ENCODE measurements around the gene DDX47.
"Not testable (repeated sequence)": the region's sequence is repeated elsewhere in the genome, so short reads cannot be mapped to it uniquely, and the experiment has no call there.

DDX47 gene

DNA sequence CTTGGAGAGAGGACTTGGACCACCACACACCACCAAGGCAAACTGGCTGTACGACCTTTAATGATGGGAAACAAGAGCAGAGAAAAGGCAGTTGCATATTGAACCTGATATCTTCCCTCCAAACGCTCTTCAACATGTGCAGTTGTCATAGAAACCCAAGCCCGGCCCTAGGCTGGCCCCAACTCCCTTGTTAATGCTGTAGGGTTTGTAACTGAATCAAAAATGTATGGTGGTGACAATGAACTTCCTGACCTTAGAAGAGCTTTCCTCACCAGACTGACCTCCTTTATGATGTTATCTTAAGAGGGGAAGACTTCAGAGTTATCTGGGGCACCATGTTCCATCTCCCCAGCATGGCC, 15.4 kb upstream of the DDX47 start:
- no peak for DNase-seq

DNA sequence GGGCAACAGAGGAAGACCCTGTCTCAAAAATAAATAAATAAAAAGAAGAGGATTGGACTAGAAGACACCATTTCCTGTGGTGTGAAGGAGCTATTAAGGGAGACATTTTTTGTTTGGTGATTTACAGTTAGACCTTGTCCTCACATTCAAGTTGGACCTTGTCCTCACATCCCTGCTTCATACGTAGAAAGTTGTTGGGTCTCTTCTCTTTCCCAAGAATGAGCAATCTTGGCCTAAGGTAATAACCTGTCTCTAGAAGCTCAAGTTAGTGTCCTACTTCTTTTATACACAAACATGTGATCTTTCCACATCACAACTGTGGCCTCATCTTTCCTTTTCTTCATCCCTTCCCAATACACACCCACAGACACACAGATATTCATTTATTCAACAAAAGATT, 14.7 kb upstream of the DDX47 start:
- no peak for DNase-seq

DNA sequence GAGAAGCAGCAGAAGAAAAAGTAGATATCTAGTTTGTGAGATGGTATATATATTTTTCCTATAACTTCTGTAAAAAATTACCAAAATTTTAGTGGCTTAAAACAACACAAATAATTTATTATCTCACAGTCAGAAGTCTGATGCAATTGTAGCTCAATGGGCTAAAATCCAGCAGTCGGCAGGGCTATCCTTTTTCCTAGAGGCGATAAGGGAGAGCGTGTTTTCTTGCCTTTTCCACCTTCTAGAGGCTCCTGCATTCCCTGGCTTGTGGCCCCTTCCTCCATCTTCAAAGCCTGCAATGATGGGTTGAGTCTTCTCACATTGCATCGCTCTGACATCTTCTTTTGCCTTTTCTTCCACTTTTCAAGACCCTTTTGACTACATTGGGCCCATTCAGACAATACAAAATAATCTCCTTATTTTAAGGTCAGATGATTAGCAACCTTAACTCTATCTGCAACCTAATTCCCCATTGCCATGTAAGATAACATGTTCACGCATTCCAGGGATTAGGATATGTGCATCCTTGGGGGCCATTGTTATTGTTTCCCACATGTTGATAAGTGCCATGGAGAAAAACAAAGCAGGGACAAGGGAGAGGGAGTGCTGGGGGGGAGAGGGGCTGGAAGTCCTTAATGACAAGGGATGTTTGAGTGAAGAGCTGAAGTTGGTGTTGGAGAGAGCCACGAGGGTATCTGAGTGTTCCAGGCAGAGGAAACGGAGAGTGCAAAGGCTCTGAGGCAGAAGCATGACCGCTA, 13.8 kb upstream of the DDX47 start:
- no peak for DNase-seq

DNA sequence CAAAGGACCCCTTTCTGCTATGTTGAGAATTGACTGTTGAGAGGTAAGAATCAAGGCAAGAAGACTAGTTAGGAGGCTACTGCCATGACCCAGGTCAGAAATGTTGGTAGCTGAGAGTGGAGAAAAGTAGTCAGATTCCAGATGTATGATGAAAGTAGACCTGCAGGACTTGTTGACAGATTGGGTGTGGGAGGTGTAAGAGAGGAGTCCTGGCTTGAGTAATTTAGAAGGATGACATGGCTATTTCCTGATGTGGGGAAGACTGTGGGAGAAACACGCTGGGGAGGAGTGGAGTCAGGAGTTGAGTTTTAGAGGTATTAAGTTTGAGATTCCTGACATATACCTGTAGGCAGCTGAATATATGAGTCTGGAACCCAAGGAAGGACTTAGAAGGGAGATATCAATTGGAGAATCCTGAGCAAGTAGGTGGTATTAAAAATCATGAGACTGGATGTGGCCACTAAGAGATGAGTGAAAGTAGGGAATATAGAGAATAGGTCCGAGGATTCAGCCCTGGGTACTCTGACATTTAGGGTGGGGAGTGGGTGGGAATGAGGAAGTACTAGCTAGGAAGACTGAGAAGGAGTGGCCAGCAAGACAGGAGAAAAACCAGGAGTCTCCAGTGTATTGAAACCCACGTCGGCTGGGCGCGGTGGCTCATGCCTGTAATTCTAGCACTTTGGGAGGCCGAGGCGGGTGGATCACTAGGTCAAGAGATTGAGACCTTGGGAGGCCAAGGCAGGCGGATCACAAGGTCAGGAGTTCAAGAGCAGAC, 12.6 kb upstream of the DDX47 start:
- DNase-seq: no peak

GRCh38 chr12:12801656-12802055, 11.5 kb upstream of the DDX47 start:
- DNase-seq: not testable (repeated sequence)

- no peak for DNase-seq
Observed at GRCh38 chr12:12803186-12803585, 10.0 kb upstream of the DDX47 start.

DNA sequence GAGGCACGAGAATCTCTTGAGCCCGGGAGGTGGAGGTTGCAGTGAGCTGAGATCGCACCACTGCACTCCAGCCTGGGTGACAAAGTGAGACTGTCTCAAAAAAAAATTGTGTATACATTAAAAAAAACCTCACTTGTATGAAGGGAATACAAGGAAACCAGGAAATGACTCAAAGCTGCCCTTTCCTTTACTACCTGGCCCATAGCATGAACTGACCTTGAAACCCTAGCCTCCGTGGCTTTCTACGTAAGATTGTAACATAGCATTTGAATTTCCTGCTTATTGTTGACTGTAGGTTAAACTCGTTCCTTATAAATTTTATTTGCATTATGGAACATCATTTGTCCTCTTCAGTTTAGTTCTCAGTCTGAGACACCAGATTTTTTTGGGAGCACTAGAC, 9.1 kb upstream of the DDX47 start:
- DNase-seq: no peak

DNA sequence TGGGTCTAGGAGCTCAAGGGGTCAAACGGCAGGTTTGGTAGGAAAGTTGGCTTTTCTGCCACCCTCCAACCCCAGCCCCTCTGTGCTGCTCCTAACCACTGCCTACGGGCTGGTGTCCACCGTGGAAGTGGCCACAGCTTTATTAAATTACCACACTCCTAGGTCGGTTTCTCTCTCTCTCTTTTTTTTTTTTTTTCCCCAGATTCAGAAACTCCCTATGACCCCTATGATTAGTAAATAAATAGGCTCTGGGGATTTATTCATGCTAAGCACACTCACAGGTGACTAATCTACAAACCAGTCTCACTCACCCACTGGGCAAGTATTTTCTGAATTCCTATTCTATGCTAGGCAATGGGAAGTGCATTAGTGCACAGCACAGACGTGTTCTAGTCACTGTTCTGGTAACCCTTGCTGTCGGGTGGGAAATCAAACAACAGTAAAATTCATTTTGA, 8.7 kb upstream of the DDX47 start:
- DNase-seq: no peak

- no peak for DNase-seq
Observed at GRCh38 chr12:12806784-12807516, 6.2 kb upstream of the DDX47 start.

GRCh38 chr12:12807517-12807903, 5.6 kb upstream of the DDX47 start:
- not testable (repeated sequence) for DNase-seq

DNA sequence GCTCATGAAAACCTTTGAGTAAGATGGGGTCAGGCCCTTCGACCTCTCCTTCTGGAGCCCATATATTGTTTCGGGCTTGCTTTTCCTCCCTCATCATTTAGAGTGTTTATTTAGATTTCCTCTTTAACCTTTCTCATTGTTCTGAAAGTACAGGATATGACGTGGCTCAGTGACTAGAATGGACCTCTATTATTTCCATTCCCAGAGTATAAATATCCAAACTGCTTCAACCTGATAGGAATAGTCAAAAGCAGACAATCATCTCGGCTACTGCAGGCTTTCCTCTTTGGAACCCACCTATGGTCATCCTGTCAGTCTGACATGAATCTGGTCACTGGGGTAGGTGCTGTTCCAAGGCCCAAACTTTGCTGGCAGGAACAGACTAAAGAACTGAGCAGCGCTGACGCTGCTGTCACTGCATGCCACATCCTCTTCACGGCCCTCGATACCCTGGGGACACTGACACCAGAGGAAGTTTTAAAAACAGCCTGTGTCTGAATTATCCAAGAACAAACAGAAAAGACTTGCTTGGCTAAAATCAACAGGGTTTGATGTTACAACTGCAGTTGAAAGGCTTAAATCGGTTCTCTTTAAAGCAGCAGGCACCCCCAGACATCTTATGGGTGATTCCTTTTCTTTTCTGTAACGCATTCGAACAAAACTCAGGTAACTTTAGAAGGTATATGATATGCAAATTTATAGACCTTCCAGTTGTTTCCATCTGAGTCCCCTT, 5.0 kb upstream of the DDX47 start:
- no peak for DNase-seq

GRCh38 chr12:12810553-12811021, 2.6 kb upstream of the DDX47 start:
- DNase-seq: no peak

DNA sequence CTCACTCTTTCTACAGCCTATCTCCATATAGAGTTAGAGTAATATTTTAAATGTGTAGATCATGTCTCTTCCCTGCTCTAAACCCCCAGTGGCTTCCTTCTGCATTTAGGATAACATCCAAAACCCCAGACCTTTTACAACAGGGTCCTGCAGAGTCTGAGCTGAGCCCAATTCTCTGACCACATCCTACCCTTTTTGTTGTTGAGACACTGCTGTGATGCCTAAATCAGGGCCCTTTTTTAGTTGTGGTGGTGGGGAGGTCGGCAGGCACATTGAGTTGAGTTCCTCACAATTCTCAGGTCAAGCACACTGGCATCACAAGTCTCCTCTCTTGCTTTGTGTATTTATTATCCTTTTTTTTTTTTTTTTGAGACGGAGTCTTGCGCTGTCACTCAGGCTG, 1.8 kb upstream of the DDX47 start:
- no peak for DNase-seq

- DNase-seq: no peak
Observed at GRCh38 chr12:12812174-12812573, 972 bp upstream of the DDX47 start.

DNA sequence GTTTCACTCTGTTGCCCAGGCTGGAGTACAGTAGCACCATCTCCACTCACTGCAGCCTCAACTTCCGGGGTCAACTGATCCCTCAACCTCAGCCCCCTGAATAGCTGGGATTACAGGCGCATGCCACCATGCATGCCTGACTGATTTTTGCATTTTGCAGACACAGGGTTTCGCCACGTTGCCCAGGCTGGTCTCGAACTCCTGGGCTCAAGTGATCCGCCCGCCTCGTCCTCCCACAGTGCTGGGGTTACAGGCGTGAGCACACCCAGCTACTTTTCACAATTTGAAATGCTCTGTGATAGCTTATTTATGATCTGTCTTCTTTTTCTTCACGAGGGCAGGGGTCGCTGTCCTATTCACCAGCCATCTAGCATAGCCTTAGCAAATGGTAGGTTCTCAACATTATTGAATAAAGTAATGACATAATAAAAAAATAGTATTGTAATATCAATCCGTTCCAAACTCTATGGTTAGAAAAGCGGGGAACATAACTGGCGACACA, 477 bp upstream of the DDX47 start:
- no peak for DNase-seq

DNA sequence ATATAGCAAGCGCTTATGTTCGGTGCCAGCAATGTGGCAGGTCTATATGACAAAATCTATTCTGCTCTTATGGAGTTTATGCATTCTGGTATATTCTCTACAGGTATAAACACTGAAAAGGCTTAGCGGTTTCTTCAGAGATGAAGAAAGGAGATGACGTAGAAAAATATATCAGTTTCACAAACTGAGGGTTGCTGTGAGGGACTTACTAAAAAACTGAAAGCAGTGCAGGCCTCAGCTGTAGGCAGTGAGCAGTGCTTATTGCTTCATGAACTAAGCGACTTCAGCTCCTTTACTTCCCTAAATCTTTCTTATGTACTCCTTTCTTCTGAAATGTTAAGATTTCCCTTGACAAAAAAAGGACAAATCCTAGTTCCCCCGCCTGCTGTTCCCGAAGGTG, 4.5 kb downstream of the DDX47 start:
- no peak for DNase-seq

GRCh38 chr12:12818701-12819100, 5.6 kb downstream of the DDX47 start:
- no peak for DNase-seq

DNA sequence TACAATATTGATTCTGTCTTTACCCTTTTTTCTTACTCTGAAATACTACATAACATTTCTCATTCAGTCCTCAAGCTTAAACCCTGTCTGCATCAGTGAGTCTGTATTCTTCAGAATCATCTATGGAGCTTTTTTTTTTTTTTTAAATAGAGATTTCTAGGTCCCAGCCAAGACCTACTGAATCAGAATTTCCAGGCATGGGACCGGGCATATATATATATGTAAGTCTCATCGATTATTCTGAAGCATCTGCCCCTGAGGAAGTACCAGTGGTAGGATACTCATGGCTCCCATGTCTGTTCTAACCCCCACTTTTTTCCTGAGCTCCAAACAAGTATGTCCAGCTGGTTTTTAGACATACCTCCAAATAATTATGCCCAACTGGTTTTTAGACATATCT, 6.1 kb downstream of the DDX47 start:
- no peak for DNase-seq

- DNase-seq: no peak
Observed at GRCh38 chr12:12819752-12820311, 6.7 kb downstream of the DDX47 start.

DNA sequence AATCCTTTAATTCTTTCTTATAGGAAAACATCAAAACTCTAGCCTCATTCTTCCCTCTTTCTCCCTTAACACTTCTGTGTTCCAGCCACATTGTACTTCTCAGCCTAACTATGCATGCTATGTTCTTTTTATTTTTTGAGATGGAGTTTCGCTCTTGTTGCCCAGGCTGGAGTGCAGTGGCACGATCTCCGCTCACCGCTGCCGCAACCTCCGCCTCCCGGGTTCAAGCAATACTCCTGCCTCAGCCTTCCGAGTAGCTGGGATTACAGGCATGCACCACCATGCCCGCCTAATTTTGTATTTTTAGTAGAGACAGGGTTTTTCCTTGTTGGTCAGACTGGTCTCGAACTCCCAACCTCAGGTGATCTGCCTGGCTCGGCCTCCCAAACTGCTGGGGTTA, 7.2 kb downstream of the DDX47 start:
- DNase-seq: not testable (repeated sequence)

DNA sequence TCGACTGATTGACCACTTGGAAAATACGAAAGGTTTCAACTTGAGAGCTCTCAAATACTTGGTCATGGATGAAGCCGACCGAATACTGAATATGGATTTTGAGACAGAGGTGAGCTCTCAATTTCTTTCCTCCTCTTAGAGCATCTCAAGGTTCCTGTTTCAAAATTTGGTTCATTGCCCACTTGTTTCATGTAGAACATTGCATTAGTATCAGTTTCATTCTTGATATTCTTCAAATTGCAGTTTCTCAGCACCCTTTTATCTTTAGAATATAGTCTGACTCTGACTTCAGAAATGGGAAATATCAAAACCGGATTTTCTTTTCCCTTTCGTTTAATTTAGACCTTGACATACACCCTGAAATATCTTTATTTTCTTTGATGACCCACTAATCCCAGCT, 8.8 kb downstream of the DDX47 start:
- DNase-seq: no peak

DNA sequence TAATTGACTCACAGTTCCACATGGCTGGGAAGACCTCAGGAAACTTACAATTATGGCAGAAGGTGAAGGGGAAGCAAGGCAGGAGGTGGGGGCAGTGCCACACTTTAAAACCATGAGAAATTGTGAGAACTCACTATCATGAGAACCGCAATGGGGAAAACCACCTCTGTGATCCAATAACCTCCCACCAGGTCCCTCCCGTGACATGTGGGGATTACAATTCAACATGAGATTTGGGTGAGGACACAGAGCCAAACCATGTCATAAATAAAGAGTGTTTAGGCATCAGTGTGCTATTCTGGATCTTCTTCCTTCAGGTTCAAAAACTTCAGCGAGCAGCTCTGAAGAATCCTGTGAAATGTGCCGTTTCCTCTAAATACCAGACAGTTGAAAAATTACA, 9.7 kb downstream of the DDX47 start:
- no peak for DNase-seq
